PC-3 (cell line): ENCODE results near the gene EYS.

Experiments used
- EZH2 ChIP-seq: fragments of 300-600 bp; sonication (generic); IDR thresholded peaks from one replicate; pipeline ENCODE4 v1.6.1; 2017; ENCODE audit warnings: antibody characterized with exemption, mild to moderate bottlenecking, low read length; ENCODE audit not compliant: unreplicated experiment
- EZH2phosphoT487 ChIP-seq: fragments of 300-600 bp; sonication (generic); IDR thresholded peaks from 2 replicates; pipeline ENCODE4 v1.6.1; 2018; ENCODE audit warnings: mild to moderate bottlenecking, antibody characterized with exemption, low read length, borderline replicate concordance
- TF ChIP-seq, protein P1 (sequence below): fragments of 300-600 bp; sonication (generic); conservative IDR thresholded peaks from 2 replicates; pipeline ENCODE4 v1.5.1; 2017; ENCODE audit warnings: antibody characterized with exemption, low read depth, mild to moderate bottlenecking, low read length

DNA sequence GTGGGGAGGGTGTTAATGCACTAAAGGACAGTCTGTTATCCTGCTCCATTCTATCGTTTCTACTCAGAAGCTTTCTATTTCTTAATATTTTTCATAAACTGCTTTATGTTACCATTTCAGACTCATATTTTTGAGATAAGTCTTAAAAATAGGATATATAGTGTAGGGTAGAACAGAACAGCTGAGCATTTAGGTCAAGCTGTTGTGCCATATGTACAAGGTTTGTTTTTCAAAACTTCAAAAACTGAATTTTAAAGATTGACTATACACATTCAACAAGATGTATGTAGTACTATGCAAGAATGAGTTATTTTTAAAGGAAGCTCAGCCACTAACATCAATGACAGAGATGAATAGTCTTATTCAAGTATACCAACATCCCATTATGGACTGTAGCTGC is 1634.3 kb downstream of the EYS start:
- TF ChIP-seq, protein P1, sequence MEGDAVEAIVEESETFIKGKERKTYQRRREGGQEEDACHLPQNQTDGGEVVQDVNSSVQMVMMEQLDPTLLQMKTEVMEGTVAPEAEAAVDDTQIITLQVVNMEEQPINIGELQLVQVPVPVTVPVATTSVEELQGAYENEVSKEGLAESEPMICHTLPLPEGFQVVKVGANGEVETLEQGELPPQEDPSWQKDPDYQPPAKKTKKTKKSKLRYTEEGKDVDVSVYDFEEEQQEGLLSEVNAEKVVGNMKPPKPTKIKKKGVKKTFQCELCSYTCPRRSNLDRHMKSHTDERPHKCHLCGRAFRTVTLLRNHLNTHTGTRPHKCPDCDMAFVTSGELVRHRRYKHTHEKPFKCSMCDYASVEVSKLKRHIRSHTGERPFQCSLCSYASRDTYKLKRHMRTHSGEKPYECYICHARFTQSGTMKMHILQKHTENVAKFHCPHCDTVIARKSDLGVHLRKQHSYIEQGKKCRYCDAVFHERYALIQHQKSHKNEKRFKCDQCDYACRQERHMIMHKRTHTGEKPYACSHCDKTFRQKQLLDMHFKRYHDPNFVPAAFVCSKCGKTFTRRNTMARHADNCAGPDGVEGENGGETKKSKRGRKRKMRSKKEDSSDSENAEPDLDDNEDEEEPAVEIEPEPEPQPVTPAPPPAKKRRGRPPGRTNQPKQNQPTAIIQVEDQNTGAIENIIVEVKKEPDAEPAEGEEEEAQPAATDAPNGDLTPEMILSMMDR, result no peak
- TF ChIP-seq EZH2phosphoT487 (no peak), EZH2 (no peak)
